Measurements from ENCODE around the gene NFYA.

Gene NFYA

GRCh38 chr6:41122373-41122772, 49.6 kb downstream of the NFYA start:
- DNase-seq, result peak; percentile 7

GRCh38 chr6:41122918-41123317, 50.1 kb downstream of the NFYA start:
- DNase-seq, result no peak

GRCh38 chr6:41125282-41125681, 52.5 kb downstream of the NFYA start:
- no peak for DNase-seq

GRCh38 chr6:41132254-41132653, 59.5 kb downstream of the NFYA start:
- no peak for DNase-seq

GRCh38 chr6:41135062-41135832, 62.5 kb downstream of the NFYA start:
- no peak for DNase-seq

- DNase-seq, result no peak
Measured at GRCh38 chr6:41136911-41137310, 64.1 kb downstream of the NFYA start.

- DNase-seq, result no peak
Measured at GRCh38 chr6:41147917-41148316, 75.1 kb downstream of the NFYA start.
